CD4-positive, alpha-beta T cell treated with Interleukin-10 for 1 hour (primary cell): Measurements from ENCODE around the gene ZDHHC7.
"Not testable (repeated sequence)": the region's sequence is repeated elsewhere in the genome, so short reads cannot be mapped to it uniquely, and the experiment has no call there.

ENCODE experiments used
- DNase-seq: peaks from one replicate; pipeline ENCODE4 v3.0.0-alpha.2; 2020

Gene ZDHHC7, protein sequence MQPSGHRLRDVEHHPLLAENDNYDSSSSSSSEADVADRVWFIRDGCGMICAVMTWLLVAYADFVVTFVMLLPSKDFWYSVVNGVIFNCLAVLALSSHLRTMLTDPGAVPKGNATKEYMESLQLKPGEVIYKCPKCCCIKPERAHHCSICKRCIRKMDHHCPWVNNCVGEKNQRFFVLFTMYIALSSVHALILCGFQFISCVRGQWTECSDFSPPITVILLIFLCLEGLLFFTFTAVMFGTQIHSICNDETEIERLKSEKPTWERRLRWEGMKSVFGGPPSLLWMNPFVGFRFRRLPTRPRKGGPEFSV

DNA sequence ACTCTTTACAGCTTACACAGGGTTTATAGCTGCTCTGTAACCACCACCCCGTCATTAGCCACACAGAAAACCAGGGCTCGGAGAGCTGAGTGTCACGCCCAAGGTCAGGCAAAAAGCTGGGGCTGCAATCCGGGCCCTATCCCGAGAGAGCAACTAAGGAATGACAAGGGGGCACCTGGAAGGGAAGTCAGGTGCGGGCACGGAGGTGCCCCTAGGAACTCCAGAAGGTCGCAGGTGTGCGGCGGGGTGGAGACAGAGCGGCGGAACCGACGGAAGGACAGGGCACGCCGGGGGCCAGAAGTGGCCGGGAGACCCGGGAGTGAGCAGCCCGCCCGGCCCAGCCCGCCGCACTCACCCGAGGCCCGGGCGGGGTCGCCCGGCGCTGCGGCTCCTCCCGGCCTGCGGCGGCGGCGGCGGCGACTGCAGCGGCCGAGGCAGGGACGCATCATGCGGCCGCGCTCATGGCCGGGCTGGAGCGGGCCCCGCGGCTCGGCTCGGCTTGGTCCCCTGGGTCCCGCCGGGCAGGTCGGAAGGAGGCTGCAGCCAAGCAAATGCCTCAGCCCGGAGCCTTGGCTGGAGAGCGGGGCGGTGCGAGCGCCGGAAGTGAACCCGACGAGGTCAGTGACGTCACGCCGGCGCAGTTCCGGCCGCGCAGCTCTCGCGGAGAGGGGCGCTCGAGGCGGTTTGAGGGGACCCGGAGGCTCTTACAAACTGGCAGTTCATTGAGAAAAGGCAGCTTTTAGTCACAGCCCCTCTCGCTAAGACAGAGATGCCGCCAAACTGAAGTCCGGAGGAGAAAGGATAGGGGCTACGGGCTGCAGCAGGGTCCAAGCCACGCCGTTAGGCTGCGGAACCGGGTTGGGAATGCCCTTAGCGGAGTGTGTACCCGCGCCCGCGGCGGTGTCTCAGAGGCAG, at the start of gene ZDHHC7:
Gene ZDHHC7 (minus strand): TSS at position 605 of the 915 bp plus-strand sequence. CDS start 20,917 bp downstream, outside the sequence.
- DNase-seq, result peak; percentile 87

DNA sequence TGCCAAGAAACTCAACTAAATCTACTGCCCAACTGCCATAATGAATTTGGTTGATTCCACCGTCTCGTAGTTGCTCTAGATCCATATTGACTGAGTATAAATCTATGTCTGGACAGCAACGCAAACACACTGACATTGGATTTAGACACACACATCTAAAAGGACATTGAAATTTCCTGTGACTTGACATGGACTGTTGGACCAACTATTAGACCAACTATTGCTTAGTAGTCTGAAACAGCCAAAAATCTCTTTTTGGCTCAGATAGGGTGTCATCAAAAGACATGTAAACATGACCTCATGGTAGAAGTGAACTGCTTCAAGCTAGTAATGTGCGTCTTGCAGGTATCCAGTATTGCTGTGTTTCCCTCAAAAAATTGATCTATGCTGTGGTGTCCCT, 47.6 kb upstream of the ZDHHC7 start:
- DNase-seq, result no peak

DNA sequence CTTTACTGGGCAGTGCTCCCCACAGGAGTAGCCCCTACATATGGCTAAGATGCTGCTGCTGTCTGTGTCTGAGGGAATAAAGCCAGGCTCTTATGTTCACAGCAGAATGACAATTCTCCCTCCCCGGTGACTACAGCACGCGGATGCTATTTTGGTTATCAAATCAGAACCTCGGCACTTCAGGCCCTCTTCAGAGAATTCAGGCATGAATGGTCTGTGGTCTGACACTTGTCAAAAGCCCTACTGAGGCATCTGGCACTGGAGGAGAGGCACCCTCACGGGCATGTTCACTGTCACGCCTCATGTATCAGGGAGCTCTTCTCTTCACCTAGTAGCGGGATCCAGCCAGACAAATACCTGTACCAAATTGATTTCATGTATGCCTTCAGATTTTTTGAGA, 46.6 kb upstream of the ZDHHC7 start:
- no peak for DNase-seq

- no peak for DNase-seq
Measured at GRCh38 chr16:85057212-85057889, 46.0 kb upstream of the ZDHHC7 start.

GRCh38 chr16:85056211-85056748, 44.9 kb upstream of the ZDHHC7 start:
- DNase-seq, result peak; percentile 11

- peak; percentile 85 for DNase-seq
Measured at GRCh38 chr16:85055493-85056210, 44.3 kb upstream of the ZDHHC7 start.

GRCh38 chr16:85054948-85055492, 43.7 kb upstream of the ZDHHC7 start:
- DNase-seq, result no peak

GRCh38 chr16:85054321-85054720, 43.0 kb upstream of the ZDHHC7 start:
- not testable (repeated sequence) for DNase-seq

DNA sequence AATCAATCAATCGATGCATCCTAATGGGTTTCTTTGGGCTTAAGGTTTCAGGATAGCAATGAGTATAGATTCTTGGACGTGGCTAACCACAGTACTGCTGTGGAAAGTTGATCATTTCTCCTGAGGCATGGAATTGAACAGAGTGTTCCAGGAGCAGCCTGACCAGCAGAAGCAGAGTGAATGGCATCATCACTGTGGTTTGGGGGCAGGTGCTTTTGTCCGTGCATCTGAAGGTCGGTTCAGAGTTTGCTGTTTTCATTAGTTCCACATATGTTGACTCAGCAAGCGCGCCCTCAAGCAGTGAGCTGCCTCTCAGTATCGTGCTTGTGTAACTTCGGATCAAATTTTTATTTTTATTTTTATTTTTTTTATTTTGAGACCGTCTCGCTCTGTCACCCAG, 41.2 kb upstream of the ZDHHC7 start:
- DNase-seq, result no peak

DNA sequence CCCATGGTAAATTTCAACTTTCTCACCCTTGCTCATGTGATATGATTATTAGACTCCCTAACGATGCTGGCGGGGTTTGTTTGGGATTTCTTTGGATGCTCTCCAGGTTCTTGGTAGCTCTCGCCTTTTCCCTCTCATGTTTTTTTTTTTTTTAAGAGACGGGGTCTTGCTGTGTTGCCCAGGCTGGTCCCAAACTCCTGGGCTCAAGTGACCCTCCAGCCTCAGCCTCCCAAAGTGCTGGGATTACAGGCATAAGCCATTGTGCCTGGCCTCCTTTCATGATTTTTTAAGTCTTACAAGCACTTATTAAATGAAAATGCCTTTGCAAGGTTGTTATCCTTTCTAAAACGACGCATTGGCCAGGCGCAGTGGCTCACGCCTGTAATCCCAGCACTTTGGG, 40.3 kb upstream of the ZDHHC7 start:
- DNase-seq, result no peak

- no peak for DNase-seq
Measured at GRCh38 chr16:85051067-85051581, 39.8 kb upstream of the ZDHHC7 start.

- no peak for DNase-seq
Measured at GRCh38 chr16:85049706-85050305, 38.5 kb upstream of the ZDHHC7 start.

GRCh38 chr16:85048921-85049562, 37.7 kb upstream of the ZDHHC7 start:
- no peak for DNase-seq

DNA sequence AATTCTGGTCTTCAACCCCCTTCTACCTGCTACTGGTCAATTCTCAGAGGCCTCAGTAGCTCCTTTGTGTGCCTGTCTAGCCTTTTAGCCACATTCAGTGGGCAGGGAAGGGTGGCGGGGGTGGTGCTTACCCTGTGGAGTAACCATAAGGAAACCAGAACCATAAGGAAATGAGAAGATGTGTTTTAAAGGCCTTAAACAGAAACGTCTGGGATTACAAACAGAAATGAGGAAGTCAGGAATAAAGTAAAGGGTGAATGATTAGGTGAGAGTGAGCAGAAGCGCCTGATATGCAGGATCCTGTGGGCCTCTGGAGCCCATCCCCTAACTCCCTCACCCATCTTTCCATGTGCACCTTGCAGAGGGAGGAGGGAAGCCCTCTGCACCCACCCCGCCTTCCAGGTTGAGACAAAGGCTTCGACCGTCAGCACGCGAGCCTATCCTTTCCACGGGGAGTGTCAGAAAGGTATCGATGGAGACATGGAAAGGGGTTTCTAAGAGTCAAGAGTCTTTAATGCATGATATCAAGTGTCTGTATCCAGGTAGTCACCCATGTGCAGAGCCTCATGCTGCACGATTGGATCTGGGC, 36.6 kb upstream of the ZDHHC7 start:
- DNase-seq, result no peak

GRCh38 chr16:85046931-85047866, 35.9 kb upstream of the ZDHHC7 start:
- no peak for DNase-seq

GRCh38 chr16:85046472-85046916, 35.2 kb upstream of the ZDHHC7 start:
- no peak for DNase-seq

GRCh38 chr16:85045641-85046471, 34.5 kb upstream of the ZDHHC7 start:
- no peak for DNase-seq

- DNase-seq, result no peak
Measured at GRCh38 chr16:85045077-85045476, 33.7 kb upstream of the ZDHHC7 start.
